Measurements from ENCODE around the gene PGM1. TPM values are rescaled to one million over a fixed set of nuclear protein-coding genes. Genes with fewer than 3 reads are reported as not detected.

PGM1 gene
- total and polyA plus RNA-seq, 9 of the 15 experiments (the other 6 are each of a cell fraction or from before 2014, with no cell fraction given) = 0.03 to 0.31 (median 0.09) TPM; not detected in 5

GRCh38 chr1:63623952-63624351 is 30.7 kb downstream of the PGM1 start:
- TF ChIP-seq DMBX1 (CRISPR knock-in tag; IDR thresholded peaks at IDR 0.05; ENCODE audit: borderline replicate concordance) (no peak), SIN3A (IDR thresholded peaks at IDR 0.05; ENCODE audit: borderline replicate concordance in 2 of 2, control insufficient read depth in 1 of 2, low read depth in 2 of 2, low read length in 2 of 2) (no peak), CSDE1 (IDR thresholded peaks at IDR 0.05) (no peak), U2AF2 (optimal IDR thresholded peaks at IDR 0.05; ENCODE audit: low read depth, low read length) (no peak), NR1H2 (CRISPR knock-in tag; IDR thresholded peaks at IDR 0.05) (no peak), ZNF561 (CRISPR knock-in tag; conservative IDR thresholded peaks at IDR 0.05) (no peak), ZFP1 (CRISPR knock-in tag; IDR thresholded peaks at IDR 0.05) (no peak), NFXL1 (CRISPR knock-in tag; IDR thresholded peaks at IDR 0.05) (no peak), SREBF2 (CRISPR knock-in tag; IDR thresholded peaks at IDR 0.05) (no peak), SMAD1 (IDR thresholded peaks at IDR 0.05; ENCODE audit: low read depth, low read length, partially characterized antibody) (no peak), ZNF740 (CRISPR knock-in tag; IDR thresholded peaks at IDR 0.05) (no peak), ZNF740 (tag; IDR thresholded peaks at IDR 0.05) (no peak), XRCC3 (IDR thresholded peaks at IDR 0.05) (no peak), SRSF3 (IDR thresholded peaks at IDR 0.05; ENCODE audit: insufficient read depth, low read length) (no peak), ATF1 (CRISPR knock-in tag; IDR thresholded peaks at IDR 0.05) (no peak), ATF1 (tag; IDR thresholded peaks at IDR 0.05) (no peak)
- TF ChIP-seq, protein P1, sequence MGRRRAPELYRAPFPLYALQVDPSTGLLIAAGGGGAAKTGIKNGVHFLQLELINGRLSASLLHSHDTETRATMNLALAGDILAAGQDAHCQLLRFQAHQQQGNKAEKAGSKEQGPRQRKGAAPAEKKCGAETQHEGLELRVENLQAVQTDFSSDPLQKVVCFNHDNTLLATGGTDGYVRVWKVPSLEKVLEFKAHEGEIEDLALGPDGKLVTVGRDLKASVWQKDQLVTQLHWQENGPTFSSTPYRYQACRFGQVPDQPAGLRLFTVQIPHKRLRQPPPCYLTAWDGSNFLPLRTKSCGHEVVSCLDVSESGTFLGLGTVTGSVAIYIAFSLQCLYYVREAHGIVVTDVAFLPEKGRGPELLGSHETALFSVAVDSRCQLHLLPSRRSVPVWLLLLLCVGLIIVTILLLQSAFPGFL (CRISPR knock-in tag; IDR thresholded peaks at IDR 0.05) = no peak
- TF ChIP-seq, protein P2, sequence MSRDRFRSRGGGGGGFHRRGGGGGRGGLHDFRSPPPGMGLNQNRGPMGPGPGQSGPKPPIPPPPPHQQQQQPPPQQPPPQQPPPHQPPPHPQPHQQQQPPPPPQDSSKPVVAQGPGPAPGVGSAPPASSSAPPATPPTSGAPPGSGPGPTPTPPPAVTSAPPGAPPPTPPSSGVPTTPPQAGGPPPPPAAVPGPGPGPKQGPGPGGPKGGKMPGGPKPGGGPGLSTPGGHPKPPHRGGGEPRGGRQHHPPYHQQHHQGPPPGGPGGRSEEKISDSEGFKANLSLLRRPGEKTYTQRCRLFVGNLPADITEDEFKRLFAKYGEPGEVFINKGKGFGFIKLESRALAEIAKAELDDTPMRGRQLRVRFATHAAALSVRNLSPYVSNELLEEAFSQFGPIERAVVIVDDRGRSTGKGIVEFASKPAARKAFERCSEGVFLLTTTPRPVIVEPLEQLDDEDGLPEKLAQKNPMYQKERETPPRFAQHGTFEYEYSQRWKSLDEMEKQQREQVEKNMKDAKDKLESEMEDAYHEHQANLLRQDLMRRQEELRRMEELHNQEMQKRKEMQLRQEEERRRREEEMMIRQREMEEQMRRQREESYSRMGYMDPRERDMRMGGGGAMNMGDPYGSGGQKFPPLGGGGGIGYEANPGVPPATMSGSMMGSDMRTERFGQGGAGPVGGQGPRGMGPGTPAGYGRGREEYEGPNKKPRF (IDR thresholded peaks at IDR 0.05; ENCODE audit: low read depth, low read length) = no peak
- in situ Hi-C loops (cut with MboI) (no loop called here), intact Hi-C loops (cut with micrococcal nuclease) (no loop called here)
- no peak overlapping the region for H3K4me3 ChIP-seq
- WGBS (ENCODE audit: insufficient coverage, low coverage, missing lambda C conversion rate) = 4% methylated on average over 4 of the region's 4 CpGs
- H2AFZ ChIP-seq (ENCODE audit: low read depth, low read length) = no peak overlapping the region
- H3K36me3 ChIP-seq (ENCODE audit: control insufficient read depth, insufficient read depth, low read length) = no peaks in the 10 kb centered on the region
- no peaks in the 10 kb centered on the region for H4K20me1 ChIP-seq (replicated peaks; ENCODE audit: control insufficient read depth, insufficient read depth, low read length)
- no TSS peak for BruUV-seq (replicated peaks)
- ChIA-PET POLR2A (no interaction called here), CTCF (ENCODE audit: low intra/inter-chr PET ratio) (no interaction called here)
- H3K27me3 ChIP-seq (ENCODE audit: control insufficient read depth in 2 of 2, insufficient read depth in 2 of 2, low read length in 2 of 2) = peaks cover 6 to 13% of the 10 kb centered on the region in 2 experiments
- no peak overlapping the region for H3K4me2 ChIP-seq (ENCODE audit: insufficient read depth, low read length)
- no peaks in the 10 kb centered on the region for H3K79me2 ChIP-seq (ENCODE audit: control insufficient read depth, insufficient read depth, low read length)
- no peak overlapping the region for H3K9ac ChIP-seq (ENCODE audit: insufficient read depth in 1 of 2, low read depth in 2 of 2, low read length in 2 of 2)
- no peak overlapping the region for H3K27ac ChIP-seq (ENCODE audit: extremely low read depth, low read depth, low read length)
- H3K4me1 ChIP-seq (replicated peaks in 1 of 2; ENCODE audit: control insufficient read depth in 2 of 2, insufficient read depth in 2 of 2, low read length in 2 of 2) = no peaks in the 10 kb centered on the region
- FAIRE-seq = no peak
- ATAC-seq = no peak
- DNase-seq (ENCODE audit: extremely low read depth in 1 of 4, low spot score in 3 of 4) = no peak
- no peaks in the 10 kb centered on the region for H3K9me1 ChIP-seq (ENCODE audit: control insufficient read depth, insufficient read depth, low read length)
- no peaks in the 10 kb centered on the region for H3K9me3 ChIP-seq (replicated peaks; ENCODE audit: control insufficient read depth, insufficient read depth, low read depth, low read length)

Measured in K562 (cell line).